GM12878 (cell line): ENCODE data around the gene CYP26C1. TPM values are rescaled to one million over a fixed set of nuclear protein-coding genes. Genes with fewer than 3 reads are reported as not detected.

ENCODE experiments used
- ATAC-seq: fragments of 200-7000 bp; cut with Tn5 transposase; 3 replicates; pipeline ENCODE4 v1.9.1; 2020; ENCODE audit warnings: mild to moderate bottlenecking, moderate library complexity
- BruUV-seq: library from RNA; stranded (reverse); fragments of 400-500 nt; replicated peaks from 2 replicates; lab custom pipeline; 2021; lab: Mats Ljungman, UMichigan
- CTCF ChIA-PET: fragments of 300-600 bp; sonication (Branson Sonifier 250); formaldehyde crosslinking; extraction: SDS; loops from one replicate; lab custom pipeline; 2021; ENCODE audit warnings: inconsistent platforms; lab: Yijun Ruan, JAX
- POLR2A ChIA-PET: fragments of 350-600 bp; formaldehyde crosslinking; extraction: SDS; loops from one replicate; lab custom pipeline; 2021; ENCODE audit warnings: inconsistent platforms; lab: Charles Lee
- RAD21 ChIA-PET: fragments of 300-600 bp; sonication (Branson Sonifier 250); formaldehyde crosslinking; loops from one replicate; lab custom pipeline; 2023; ENCODE audit warnings: antibody characterized with exemption; ENCODE audit not compliant: unreplicated experiment; lab: Charles Lee
- SMC1A ChIA-PET: fragments of 300-600 bp; sonication (Branson Sonifier 250); formaldehyde crosslinking; loops from one replicate; lab custom pipeline; 2023; ENCODE audit not compliant: unreplicated experiment, uncharacterized antibody; lab: Charles Lee
- DNase-seq: peaks from one replicate; pipeline ENCODE4 v3.0.0-alpha.2; 2011; ENCODE audit warnings: low read depth, low spot score
- FAIRE-seq: peaks from 3 replicates; lab custom pipeline; 2011; peaks lifted over from hg19 to GRCh38; lab: Jason Lieb, UNC
- H2AFZ ChIP-seq: 2 replicates; pipeline ENCODE4 v1.6.0; 2011; ENCODE audit warnings: low read depth, low read length, control low read depth; ENCODE audit not compliant: control insufficient read depth
- H3K27ac ChIP-seq: 2 replicates; pipeline ENCODE4 v1.5.1; 2011; ENCODE audit warnings: control low read depth; ENCODE audit not compliant: control insufficient read depth, insufficient read depth
- H3K27me3 ChIP-seq, 2 experiments: replicated peaks in 1 of 2; 2 replicates each; pipeline versions ENCODE4 v1.6.0 to v1.6.1; 2011; ENCODE audit warnings: low read length in 1 of 2; ENCODE audit not compliant: control insufficient read depth in 2 of 2, insufficient read depth in 2 of 2
- H3K36me3 ChIP-seq, 2 experiments: 2 replicates each; pipeline ENCODE4 v1.5.1; 2011; ENCODE audit warnings: low read length in 1 of 2; ENCODE audit not compliant: control insufficient read depth in 2 of 2, insufficient read depth in 2 of 2
- H3K4me1 ChIP-seq: 2 replicates; pipeline ENCODE4 v1.6.1; 2011; ENCODE audit warnings: mild to moderate bottlenecking, low read length, moderate library complexity, mixed read lengths; ENCODE audit not compliant: control insufficient read depth, insufficient read depth
- H3K4me2 ChIP-seq: 2 replicates; pipeline ENCODE4 v1.6.0; 2011; ENCODE audit warnings: control low read depth; ENCODE audit not compliant: control insufficient read depth, insufficient read depth
- H3K4me3 ChIP-seq: fragments of 200-600 bp; sonication (generic); 2 replicates; pipeline ENCODE4 v1.5.1; 2016
- H3K79me2 ChIP-seq: 2 replicates; pipeline ENCODE4 v1.6.0; 2011; ENCODE audit warnings: low read length; ENCODE audit not compliant: control insufficient read depth, insufficient read depth
- H3K9ac ChIP-seq: 2 replicates; pipeline ENCODE4 v1.8.0; 2011; ENCODE audit warnings: low read length, control low read depth, mixed read lengths; ENCODE audit not compliant: control insufficient read depth, insufficient read depth
- H3K9me3 ChIP-seq: replicated peaks from 3 replicates; pipeline ENCODE4 v1.5.1; 2011; ENCODE audit warnings: mild to moderate bottlenecking, low read length; ENCODE audit not compliant: control insufficient read depth, insufficient read depth
- H4K20me1 ChIP-seq: 2 replicates; pipeline ENCODE4 v1.6.0; 2011; ENCODE audit not compliant: control insufficient read depth, insufficient read depth
- BACH1 ChIP-seq: fragments of 450-650 bp; IDR thresholded peaks from 2 replicates; pipeline ENCODE4 v1.6.1; 2017; ENCODE audit warnings: mild to moderate bottlenecking, borderline replicate concordance
- BMI1 ChIP-seq: fragments of 450-650 bp; IDR thresholded peaks from 2 replicates; pipeline ENCODE4 v1.6.1; 2016; ENCODE audit warnings: mild to moderate bottlenecking, moderate library complexity, borderline replicate concordance
- CBX5 ChIP-seq: sonication (generic); IDR thresholded peaks from 2 replicates; pipeline ENCODE4 v1.6.1; 2016; ENCODE audit warnings: low read depth, moderate library complexity, mild to moderate bottlenecking, inconsistent platforms
- DPF2 ChIP-seq: fragments of 450-650 bp; IDR thresholded peaks from 2 replicates; pipeline ENCODE4 v1.6.1; 2017; ENCODE audit warnings: mild to moderate bottlenecking
- GATAD2B ChIP-seq: fragments of 450-650 bp; conservative IDR thresholded peaks from 2 replicates; pipeline ENCODE4 v1.6.1; 2017; ENCODE audit warnings: low read depth, mild to moderate bottlenecking, moderate library complexity
- HDAC2 ChIP-seq: fragments of 200-600 bp; sonication (generic); IDR thresholded peaks from 2 replicates; pipeline ENCODE4 v1.6.1; 2017
- IRF4 ChIP-seq: IDR thresholded peaks from 2 replicates; pipeline ENCODE4 v1.6.1; 2011; ENCODE audit warnings: low read depth, low read length
- MEF2B ChIP-seq: fragments of 450-650 bp; IDR thresholded peaks from 2 replicates; pipeline ENCODE4 v1.6.1; 2018; ENCODE audit warnings: mild to moderate bottlenecking, moderate library complexity; ENCODE audit not compliant: partially characterized antibody, poor library complexity, severe bottlenecking
- POLR2AphosphoS5 ChIP-seq: IDR thresholded peaks from 2 replicates; pipeline ENCODE4 v1.6.1; 2011; ENCODE audit warnings: mild to moderate bottlenecking, low read length, inconsistent platforms
- RUNX3 ChIP-seq: IDR thresholded peaks from 2 replicates; pipeline ENCODE4 v1.6.1; 2012; ENCODE audit warnings: low read length, inconsistent platforms
- SP1 ChIP-seq: IDR thresholded peaks from one replicate; pipeline ENCODE4 v1.6.1; 2011; ENCODE audit warnings: low read depth, low read length
- SPI1 ChIP-seq: IDR thresholded peaks from 2 replicates; pipeline ENCODE4 v1.6.1; 2011; ENCODE audit warnings: low read depth, mild to moderate bottlenecking, low read length, moderate library complexity, borderline replicate concordance; ENCODE audit not compliant: insufficient read depth
- ZNF384 ChIP-seq: IDR thresholded peaks from 2 replicates; pipeline ENCODE4 v1.6.1; 2012; ENCODE audit warnings: low read depth, mild to moderate bottlenecking, low read length, improper control_type of control experiment, borderline replicate concordance
- WGBS: methylation state at CpG from one replicate; pipeline ENCODE4 v1.1.6; 2016; ENCODE audit warnings: low lambda C conversion rate; ENCODE audit not compliant: insufficient replicate concordance, insufficient coverage; ENCODE audit errors: missing lambda C conversion rate; 5-methylcytosine and 5-hydroxymethylcytosine counted together
- in situ Hi-C: fragments of 300-500 bp; cut with MboI; formaldehyde crosslinking; loops from 9 replicates; pipeline ENCODE4 v1.14.3; 2018; ENCODE audit warnings: mixed read lengths
- intact Hi-C: fragments of 100-400 bp; cut with micrococcal nuclease; formaldehyde crosslinking; loops from one replicate; pipeline ENCODE4 v1.14.2; 2022; ENCODE audit not compliant: unreplicated experiment
- polyA plus RNA-seq, 11 experiments: library from polyadenylated mRNA; depleted of rRNA in 4 of 11; unstranded in 6 of 11; stranded (reverse) in 5 of 11; fragments of >200 nt; fragmentation: Nextera tagmentation in 4 of 11; fragmentation: Illumina TruSeq in 1 of 11; extraction: Ambion mirVana in 4 of 11; extraction: Trizol in 1 of 11; gene quantifications; 1 replicate in 1 of 11; 2 replicates in 10 of 11; pipeline versions ENCODE4 v1.2.1 to v1.2.3, GENCODE V29; 2011 to 2016; ENCODE audit warnings: inconsistent platforms in 2 of 11, missing spikeins in 2 of 11, low read depth in 1 of 11
- total RNA-seq, 4 experiments: library from RNA; depleted of rRNA in 3 of 4; stranded (reverse); fragments of >200 nt in 3 of 4; fragmentation: Illumina TruSeq in 1 of 4; extraction: Trizol in 1 of 4; gene quantifications; 2 replicates each; pipeline versions ENCODE4 v1.2.1 to v1.2.3, GENCODE V29; 2013 to 2021
- TF ChIP-seq, protein P1 (sequence below): IDR thresholded peaks from 2 replicates; pipeline ENCODE4 v1.6.1; 2012; ENCODE audit warnings: low read depth, low read length, improper control_type of control experiment
- TF ChIP-seq, protein P2 (sequence below): fragments of 450-650 bp; formaldehyde crosslinking; IDR thresholded peaks from 2 replicates; pipeline ENCODE4 v1.4.0; 2020; ENCODE audit warnings: mild to moderate bottlenecking, moderate library complexity
- TF ChIP-seq, protein P3 (sequence below): fragments of 450-650 bp; IDR thresholded peaks from 2 replicates; pipeline ENCODE4 v1.6.1; 2017; ENCODE audit warnings: mild to moderate bottlenecking

Gene CYP26C1
- total and polyA plus RNA-seq, 10 of the 15 experiments (the other 5 are each of a cell fraction or from before 2014, with no cell fraction given): under 0.01 to 0.08 TPM; not detected in 8

DNA sequence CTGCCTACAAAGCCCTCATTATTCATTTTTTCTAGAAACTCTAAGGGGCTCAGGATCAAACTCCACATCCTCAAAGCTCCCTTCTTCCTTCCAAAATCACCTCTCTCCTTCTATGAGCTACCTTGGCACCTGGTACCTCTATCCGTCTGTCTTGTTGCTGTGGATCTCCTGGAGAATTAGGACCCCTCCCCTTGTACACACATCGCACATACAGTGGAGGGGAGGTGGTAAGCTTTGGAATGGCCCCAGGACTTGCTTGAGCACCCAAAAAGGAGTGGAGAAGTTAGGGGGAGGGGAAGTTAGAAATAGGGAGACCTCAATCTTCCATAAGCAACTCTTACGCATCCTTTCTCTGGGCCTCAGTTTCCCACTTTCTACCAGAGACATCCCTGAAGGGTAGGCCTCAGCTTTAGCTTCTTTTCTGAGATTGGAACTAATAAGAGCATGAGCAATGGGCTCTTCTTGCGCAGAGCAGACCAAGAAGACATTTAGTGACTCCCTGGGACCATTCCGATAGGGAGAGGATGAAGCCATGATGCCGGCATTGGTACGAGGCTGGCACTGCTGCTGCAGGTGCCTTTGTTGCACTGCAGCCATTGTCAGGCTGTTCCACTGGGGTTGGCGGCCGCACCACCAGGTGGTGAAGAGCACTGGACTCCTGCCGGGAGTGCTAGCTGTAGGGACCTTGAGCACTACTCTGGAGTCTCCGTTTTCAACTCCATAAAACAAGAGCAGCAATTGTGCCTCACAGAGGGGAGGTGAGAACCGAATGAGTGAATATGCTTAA, 4.5 kb downstream of the CYP26C1 start:
- Histone ChIP-seq H3K27ac (no peak overlapping the region), H2AFZ (no peak overlapping the region), H3K27me3 (peaks cover 8 to 32% of the 10 kb centered on the region in 2 experiments), H4K20me1 (no peaks in the 10 kb centered on the region), H3K36me3 (no peaks in the 10 kb centered on the region), H3K4me2 (no peak overlapping the region), H3K9ac (no peak overlapping the region), H3K4me3 (no peak overlapping the region), H3K9me3 (no peaks in the 10 kb centered on the region), H3K4me1 (no peaks in the 10 kb centered on the region), H3K79me2 (no peaks in the 10 kb centered on the region)
- intact Hi-C loops: no loop called here
- DNase-seq: no peak
- BruUV-seq: no TSS peak
- ChIA-PET CTCF (interaction anchor here (0.7 to 0.8 kb wide), 2 partner anchors 13 to 100 kb away, joined by 3 read pairs; no protein-coding TSS in a partner anchor), POLR2A (no interaction called here), RAD21 (interaction anchor here (1.0 kb wide), 1 partner anchor 178 kb away, joined by 3 read pairs; no protein-coding TSS in a partner anchor), SMC1A (no interaction called here)
- in situ Hi-C loops: no loop called here
- no peak for ATAC-seq
- 81% methylated on average over 12 of the region's 12 CpGs for WGBS
- no peak for FAIRE-seq
- no peak for TF ChIP-seq ZNF384
- TF ChIP-seq SPI1: no peak
- no peak for TF ChIP-seq BMI1
- no peak for TF ChIP-seq BACH1
- no peak for TF ChIP-seq MEF2B
- no peak for TF ChIP-seq CBX5
- TF ChIP-seq IRF4: no peak
- TF ChIP-seq, protein P1, sequence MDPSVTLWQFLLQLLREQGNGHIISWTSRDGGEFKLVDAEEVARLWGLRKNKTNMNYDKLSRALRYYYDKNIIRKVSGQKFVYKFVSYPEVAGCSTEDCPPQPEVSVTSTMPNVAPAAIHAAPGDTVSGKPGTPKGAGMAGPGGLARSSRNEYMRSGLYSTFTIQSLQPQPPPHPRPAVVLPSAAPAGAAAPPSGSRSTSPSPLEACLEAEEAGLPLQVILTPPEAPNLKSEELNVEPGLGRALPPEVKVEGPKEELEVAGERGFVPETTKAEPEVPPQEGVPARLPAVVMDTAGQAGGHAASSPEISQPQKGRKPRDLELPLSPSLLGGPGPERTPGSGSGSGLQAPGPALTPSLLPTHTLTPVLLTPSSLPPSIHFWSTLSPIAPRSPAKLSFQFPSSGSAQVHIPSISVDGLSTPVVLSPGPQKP: no peak
- TF ChIP-seq, protein P2, sequence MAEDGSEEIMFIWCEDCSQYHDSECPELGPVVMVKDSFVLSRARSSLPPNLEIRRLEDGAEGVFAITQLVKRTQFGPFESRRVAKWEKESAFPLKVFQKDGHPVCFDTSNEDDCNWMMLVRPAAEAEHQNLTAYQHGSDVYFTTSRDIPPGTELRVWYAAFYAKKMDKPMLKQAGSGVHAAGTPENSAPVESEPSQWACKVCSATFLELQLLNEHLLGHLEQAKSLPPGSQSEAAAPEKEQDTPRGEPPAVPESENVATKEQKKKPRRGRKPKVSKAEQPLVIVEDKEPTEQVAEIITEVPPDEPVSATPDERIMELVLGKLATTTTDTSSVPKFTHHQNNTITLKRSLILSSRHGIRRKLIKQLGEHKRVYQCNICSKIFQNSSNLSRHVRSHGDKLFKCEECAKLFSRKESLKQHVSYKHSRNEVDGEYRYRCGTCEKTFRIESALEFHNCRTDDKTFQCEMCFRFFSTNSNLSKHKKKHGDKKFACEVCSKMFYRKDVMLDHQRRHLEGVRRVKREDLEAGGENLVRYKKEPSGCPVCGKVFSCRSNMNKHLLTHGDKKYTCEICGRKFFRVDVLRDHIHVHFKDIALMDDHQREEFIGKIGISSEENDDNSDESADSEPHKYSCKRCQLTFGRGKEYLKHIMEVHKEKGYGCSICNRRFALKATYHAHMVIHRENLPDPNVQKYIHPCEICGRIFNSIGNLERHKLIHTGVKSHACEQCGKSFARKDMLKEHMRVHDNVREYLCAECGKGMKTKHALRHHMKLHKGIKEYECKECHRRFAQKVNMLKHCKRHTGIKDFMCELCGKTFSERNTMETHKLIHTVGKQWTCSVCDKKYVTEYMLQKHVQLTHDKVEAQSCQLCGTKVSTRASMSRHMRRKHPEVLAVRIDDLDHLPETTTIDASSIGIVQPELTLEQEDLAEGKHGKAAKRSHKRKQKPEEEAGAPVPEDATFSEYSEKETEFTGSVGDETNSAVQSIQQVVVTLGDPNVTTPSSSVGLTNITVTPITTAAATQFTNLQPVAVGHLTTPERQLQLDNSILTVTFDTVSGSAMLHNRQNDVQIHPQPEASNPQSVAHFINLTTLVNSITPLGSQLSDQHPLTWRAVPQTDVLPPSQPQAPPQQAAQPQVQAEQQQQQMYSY (CRISPR knock-in tag): no peak
- no peak for TF ChIP-seq HDAC2
- TF ChIP-seq, protein P3, sequence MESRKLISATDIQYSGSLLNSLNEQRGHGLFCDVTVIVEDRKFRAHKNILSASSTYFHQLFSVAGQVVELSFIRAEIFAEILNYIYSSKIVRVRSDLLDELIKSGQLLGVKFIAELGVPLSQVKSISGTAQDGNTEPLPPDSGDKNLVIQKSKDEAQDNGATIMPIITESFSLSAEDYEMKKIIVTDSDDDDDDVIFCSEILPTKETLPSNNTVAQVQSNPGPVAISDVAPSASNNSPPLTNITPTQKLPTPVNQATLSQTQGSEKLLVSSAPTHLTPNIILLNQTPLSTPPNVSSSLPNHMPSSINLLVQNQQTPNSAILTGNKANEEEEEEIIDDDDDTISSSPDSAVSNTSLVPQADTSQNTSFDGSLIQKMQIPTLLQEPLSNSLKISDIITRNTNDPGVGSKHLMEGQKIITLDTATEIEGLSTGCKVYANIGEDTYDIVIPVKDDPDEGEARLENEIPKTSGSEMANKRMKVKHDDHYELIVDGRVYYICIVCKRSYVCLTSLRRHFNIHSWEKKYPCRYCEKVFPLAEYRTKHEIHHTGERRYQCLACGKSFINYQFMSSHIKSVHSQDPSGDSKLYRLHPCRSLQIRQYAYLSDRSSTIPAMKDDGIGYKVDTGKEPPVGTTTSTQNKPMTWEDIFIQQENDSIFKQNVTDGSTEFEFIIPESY: no peak
- TF ChIP-seq DPF2: no peak
- TF ChIP-seq SP1: no peak
- no peak for TF ChIP-seq RUNX3
- TF ChIP-seq POLR2AphosphoS5: no peak
- TF ChIP-seq GATAD2B: no peak
